ENCODE data around the gene PPM1L.
A peak's percentile ranks its signal among the peaks of the same experiment; 100 is the strongest.

PPM1L gene

GRCh38 chr3:160801386-160802118, 45.5 kb downstream of the PPM1L start:
- peak overlapping the region; percentile 61 for H3K27ac ChIP-seq (replicated peaks)
- no peak overlapping the region for H3K4me3 ChIP-seq (replicated peaks; ENCODE audit: insufficient read depth, low read length)
- H3K27me3 ChIP-seq (ENCODE audit: insufficient read depth, poor library complexity, severe bottlenecking), result no peaks in the 10 kb centered on the region
- DNase-seq (ENCODE audit: low read depth in 1 of 2, low spot score in 1 of 2), result peak in 1 of 2 experiments; percentile 71
- no peak for TF ChIP-seq GABPA (IDR thresholded peaks at IDR 0.05; ENCODE audit: low read depth)
- TF ChIP-seq SPI1 (IDR thresholded peaks at IDR 0.05; ENCODE audit: borderline replicate concordance, low read depth), result no peak
- no peak for TF ChIP-seq REST (IDR thresholded peaks at IDR 0.05; ENCODE audit: insufficient replicate concordance, low read depth)
- no peak for TF ChIP-seq CTCF (IDR thresholded peaks at IDR 0.05; ENCODE audit: insufficient read depth, low read length)
- TF ChIP-seq POLR2AphosphoS5 (IDR thresholded peaks at IDR 0.05; ENCODE audit: low read depth), result no peak

DNA sequence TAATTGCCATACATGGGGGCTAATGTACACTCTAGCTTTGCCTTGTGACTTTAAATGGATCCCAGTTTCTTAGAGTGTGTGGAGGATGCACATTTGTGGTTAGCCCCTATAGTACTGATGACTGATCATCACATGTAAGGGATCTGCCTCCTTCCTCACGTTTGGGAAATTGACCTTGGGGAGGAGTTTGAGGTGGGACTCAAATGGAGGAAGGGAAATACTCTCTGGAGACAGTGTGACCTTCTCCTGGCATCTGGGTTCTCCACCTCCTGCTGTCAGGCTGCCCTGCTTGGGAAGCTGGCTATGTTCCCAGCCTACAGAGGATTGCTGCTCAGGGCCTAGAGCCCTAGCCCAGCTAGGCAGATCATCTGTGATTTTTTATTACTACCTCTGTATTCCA, 48.7 kb downstream of the PPM1L start:
- Histone ChIP-seq H3K27me3 (ENCODE audit: insufficient read depth, poor library complexity, severe bottlenecking) (no peaks in the 10 kb centered on the region), H3K4me3 (replicated peaks; ENCODE audit: insufficient read depth, low read length) (no peak overlapping the region), H3K27ac (replicated peaks) (no peak overlapping the region)
- TF ChIP-seq SPI1 (IDR thresholded peaks at IDR 0.05; ENCODE audit: borderline replicate concordance, low read depth) (no peak), GABPA (IDR thresholded peaks at IDR 0.05; ENCODE audit: low read depth) (no peak), REST (IDR thresholded peaks at IDR 0.05; ENCODE audit: insufficient replicate concordance, low read depth) (no peak), POLR2AphosphoS5 (IDR thresholded peaks at IDR 0.05; ENCODE audit: low read depth) (no peak), CTCF (IDR thresholded peaks at IDR 0.05; ENCODE audit: insufficient read depth, low read length) (no peak)
- DNase-seq (ENCODE audit: low read depth in 1 of 2, low spot score in 1 of 2), result no peak

GRCh38 chr3:160806094-160806493, 50.1 kb downstream of the PPM1L start:
- Histone ChIP-seq H3K4me3 (replicated peaks; ENCODE audit: insufficient read depth, low read length) (no peak overlapping the region), H3K27me3 (ENCODE audit: insufficient read depth, poor library complexity, severe bottlenecking) (no peaks in the 10 kb centered on the region), H3K27ac (replicated peaks) (no peak overlapping the region)
- no peak for TF ChIP-seq GABPA (IDR thresholded peaks at IDR 0.05; ENCODE audit: low read depth)
- TF ChIP-seq POLR2AphosphoS5 (IDR thresholded peaks at IDR 0.05; ENCODE audit: low read depth), result no peak
- DNase-seq (ENCODE audit: low read depth in 1 of 2, low spot score in 1 of 2), result no peak

GRCh38 chr3:160806686-160807085, 50.7 kb downstream of the PPM1L start:
- DNase-seq (ENCODE audit: low read depth in 1 of 2, low spot score in 1 of 2), result no peak
- no peak overlapping the region for H3K4me3 ChIP-seq (replicated peaks; ENCODE audit: insufficient read depth, low read length)
- no peak for TF ChIP-seq CTCF (IDR thresholded peaks at IDR 0.05; ENCODE audit: insufficient read depth, low read length)
- TF ChIP-seq REST (IDR thresholded peaks at IDR 0.05; ENCODE audit: insufficient replicate concordance, low read depth), result no peak
- TF ChIP-seq POLR2AphosphoS5 (IDR thresholded peaks at IDR 0.05; ENCODE audit: low read depth), result no peak
- no peak for TF ChIP-seq GABPA (IDR thresholded peaks at IDR 0.05; ENCODE audit: low read depth)
- TF ChIP-seq SPI1 (IDR thresholded peaks at IDR 0.05; ENCODE audit: borderline replicate concordance, low read depth), result no peak

More at GRCh38 chr3:160806686-160807085, 50.7 kb downstream of the PPM1L start:
- H3K27ac ChIP-seq (replicated peaks), result no peak overlapping the region
- no peaks in the 10 kb centered on the region for H3K27me3 ChIP-seq (ENCODE audit: insufficient read depth, poor library complexity, severe bottlenecking)
